Measurements from ENCODE around the gene RAB7A. TPM values are rescaled to one million over a fixed set of nuclear protein-coding genes. Genes with fewer than 3 reads are reported as not detected.

RAB7A gene
- total RNA-seq, 1 donor from 2014 or later = 122 TPM

DNA sequence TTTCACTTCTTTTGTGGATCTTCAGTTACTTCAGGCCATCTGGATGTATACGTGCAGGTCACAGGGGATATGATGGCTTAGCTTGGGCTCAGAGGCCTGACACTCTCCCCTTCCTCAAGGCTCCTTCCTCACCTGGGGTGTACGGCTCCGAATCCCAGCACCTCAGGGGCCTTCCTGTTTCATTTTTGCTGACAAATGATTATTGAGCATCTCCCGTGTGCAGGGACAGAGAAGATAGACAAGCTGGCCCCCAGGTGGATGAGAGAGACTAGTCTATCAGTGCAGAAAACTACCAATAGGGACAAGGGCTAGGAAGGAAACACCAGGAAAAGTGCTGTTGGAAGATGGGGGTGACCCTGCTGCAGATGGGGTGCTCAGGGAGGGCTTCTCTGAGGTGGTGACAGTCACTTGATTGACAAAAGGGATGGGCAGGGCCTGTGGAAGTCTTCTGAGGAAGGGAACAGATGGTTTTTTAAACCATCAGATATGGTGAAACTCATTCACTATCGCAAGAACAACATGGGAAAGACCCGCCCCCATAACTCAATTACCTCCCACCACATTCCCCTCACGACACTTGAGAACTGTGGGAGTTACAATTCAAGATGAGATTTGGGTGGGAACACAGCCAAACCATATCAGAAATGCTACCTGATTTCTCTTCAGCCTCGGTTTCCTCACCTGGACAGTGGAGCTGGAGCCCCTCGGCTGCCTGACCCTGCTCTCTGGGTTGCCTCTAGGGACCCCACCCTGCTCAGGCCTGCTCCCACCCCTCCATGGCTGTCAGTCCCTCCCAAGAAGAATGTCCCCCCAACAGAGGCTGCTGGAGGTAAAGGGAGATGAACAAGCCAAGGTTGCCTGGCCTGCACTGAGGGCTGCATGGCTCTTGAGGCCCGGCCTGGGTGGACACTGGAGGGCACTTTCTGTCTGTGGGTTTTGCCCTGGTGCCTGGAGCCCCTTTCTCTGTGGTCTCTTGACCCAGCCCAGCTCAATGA is 116.2 kb downstream of the RAB7A start:
- intact Hi-C loops (cut with DNase I) = no loop called here
- Histone ChIP-seq H3K27me3 (no peaks in the 10 kb centered on the region), H3K9me3 (no peaks in the 10 kb centered on the region), H3K27ac (no peak overlapping the region), H3K4me3 (no peak overlapping the region), H3K36me3 (no peaks in the 10 kb centered on the region), H3K4me1 (peaks cover 17% of the 10 kb centered on the region)
- no peak for DNase-seq (ENCODE audit: extremely low spot score in 2 of 2)
- no peak for TF ChIP-seq CTCF (IDR thresholded peaks at IDR 0.05)
- TF ChIP-seq POLR2AphosphoS5 (IDR thresholded peaks at IDR 0.05; ENCODE audit: insufficient read depth in 1 of 2, low read depth in 1 of 2) = no peak
- TF ChIP-seq POLR2A (IDR thresholded peaks at IDR 0.05) = no peak

- Histone ChIP-seq H3K36me3 (no peaks in the 10 kb centered on the region), H3K4me1 (peaks cover 17% of the 10 kb centered on the region), H3K27ac (no peak overlapping the region), H3K9me3 (no peaks in the 10 kb centered on the region), H3K4me3 (no peak overlapping the region), H3K27me3 (no peaks in the 10 kb centered on the region)
- no peak for TF ChIP-seq CTCF (IDR thresholded peaks at IDR 0.05)
- TF ChIP-seq POLR2A (IDR thresholded peaks at IDR 0.05) = no peak
- no peak for TF ChIP-seq POLR2AphosphoS5 (IDR thresholded peaks at IDR 0.05; ENCODE audit: insufficient read depth in 1 of 2, low read depth in 1 of 2)
- no peak for DNase-seq (ENCODE audit: extremely low spot score in 2 of 2)
- intact Hi-C loops (cut with DNase I) = no loop called here
Observed at GRCh38 chr3:128844502-128844901, 118.5 kb downstream of the RAB7A start.

- Histone ChIP-seq H3K9me3 (no peaks in the 10 kb centered on the region), H3K4me1 (peaks cover 17% of the 10 kb centered on the region), H3K4me3 (peak overlapping the region; percentile 47 to 59), H3K27ac (peak overlapping the region; percentile 64), H3K27me3 (no peaks in the 10 kb centered on the region), H3K36me3 (no peaks in the 10 kb centered on the region)
- DNase-seq (ENCODE audit: extremely low spot score in 2 of 2) = no peak
- intact Hi-C loops (cut with DNase I) = no loop called here
- TF ChIP-seq POLR2AphosphoS5 (IDR thresholded peaks at IDR 0.05; ENCODE audit: insufficient read depth in 1 of 2, low read depth in 1 of 2) = no peak
- TF ChIP-seq CTCF (IDR thresholded peaks at IDR 0.05) = no peak
- no peak for TF ChIP-seq POLR2A (IDR thresholded peaks at IDR 0.05)
Observed at GRCh38 chr3:128845119-128845777, 119.3 kb downstream of the RAB7A start.

DNA sequence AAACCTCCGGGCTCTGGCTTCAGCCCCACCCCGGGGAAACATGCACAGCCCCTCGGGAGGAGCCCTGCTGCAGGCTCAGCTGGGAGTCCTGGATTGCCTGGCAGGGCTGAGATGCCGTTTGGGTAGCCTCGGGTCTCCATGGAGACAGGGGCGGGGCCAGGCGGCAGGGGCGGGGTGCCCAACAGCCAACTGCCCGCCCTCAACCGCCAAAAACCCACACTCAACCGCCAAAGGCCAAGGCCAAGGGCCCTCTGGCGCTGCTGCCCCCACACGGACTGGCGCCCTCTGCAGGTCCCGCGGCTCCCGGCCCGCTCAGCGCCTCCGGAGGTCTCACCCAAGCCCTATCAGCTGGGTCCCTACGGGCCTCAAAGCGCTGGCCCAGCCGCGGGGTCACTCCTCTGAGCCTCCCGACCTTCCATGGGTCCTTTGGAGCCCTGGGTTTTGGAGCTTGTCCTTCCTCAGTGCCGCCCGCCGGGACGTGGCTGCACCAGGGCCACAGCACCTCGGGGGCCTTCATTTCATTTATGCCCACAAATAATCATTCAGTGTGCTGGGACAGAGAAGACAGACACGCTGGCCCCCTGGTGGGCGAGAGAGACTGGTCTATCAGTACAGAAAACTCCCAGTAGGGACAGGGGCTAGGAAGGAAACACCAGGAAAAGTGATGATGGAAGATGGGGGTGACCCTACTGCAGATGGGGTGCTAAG is 119.9 kb downstream of the RAB7A start:
- H3K27ac ChIP-seq = peak overlapping the region; percentile 64
- TF ChIP-seq POLR2AphosphoS5 (IDR thresholded peaks at IDR 0.05; ENCODE audit: insufficient read depth in 1 of 2, low read depth in 1 of 2) (no peak), CTCF (IDR thresholded peaks at IDR 0.05) (peak; percentile 20 to 58 (median 26)), POLR2A (IDR thresholded peaks at IDR 0.05) (no peak)
- no peak for DNase-seq (ENCODE audit: extremely low spot score in 2 of 2)
- H3K36me3 ChIP-seq = no peaks in the 10 kb centered on the region
- no peaks in the 10 kb centered on the region for H3K27me3 ChIP-seq
- H3K4me1 ChIP-seq = peaks cover 17% of the 10 kb centered on the region
- H3K4me3 ChIP-seq = peak overlapping the region; percentile 47 to 59
- intact Hi-C loops (cut with DNase I) = no loop called here
- H3K9me3 ChIP-seq = no peaks in the 10 kb centered on the region
